Prostate gland (tissue), 2 donors: ENCODE results near the gene TMEM33.

ENCODE experiments used
- POLR2A ChIP-seq: fragments of 450-650 bp; IDR thresholded peaks from one replicate; pipeline ENCODE4 v1.6.1; 2016; ENCODE audit warnings: antibody characterized with exemption, mild to moderate bottlenecking
- POLR2AphosphoS5 ChIP-seq: sonication (generic); formaldehyde crosslinking; IDR thresholded peaks from one replicate; pipeline ENCODE4 v1.6.1; 2017; ENCODE audit warnings: antibody characterized with exemption
- TF ChIP-seq, protein P1 (sequence below), 4 experiments: fragments of 200-600 bp in 2 of 4; fragments of 450-650 bp in 2 of 4; sonication (generic) in 2 of 4; IDR thresholded peaks; 1 replicate in 3 of 4; 2 replicates in 1 of 4; pipeline ENCODE4 v1.5.1; 2016 to 2019; ENCODE audit warnings: antibody characterized with exemption in 4 of 4, mild to moderate bottlenecking in 2 of 4, moderate library complexity in 2 of 4

DNA sequence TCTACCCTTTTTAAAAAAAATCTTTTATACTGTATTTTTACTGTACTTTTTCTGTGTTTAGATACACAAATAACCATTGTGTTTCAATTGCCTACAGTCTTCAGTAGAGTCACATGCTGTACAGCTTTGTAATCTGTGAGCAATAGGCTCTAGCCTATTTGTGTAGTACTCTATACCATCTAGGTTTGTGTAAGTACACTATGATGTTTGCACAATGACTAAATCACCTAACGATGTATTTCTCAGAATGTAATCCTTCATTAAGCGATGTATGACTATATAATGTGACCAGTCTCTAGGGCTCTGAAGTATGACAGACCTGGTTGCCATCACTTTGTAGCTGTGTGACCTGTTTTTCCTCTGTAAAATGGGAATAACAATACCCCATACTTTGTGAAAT, 32.2 kb downstream of the TMEM33 start:
- TF ChIP-seq, protein P1, sequence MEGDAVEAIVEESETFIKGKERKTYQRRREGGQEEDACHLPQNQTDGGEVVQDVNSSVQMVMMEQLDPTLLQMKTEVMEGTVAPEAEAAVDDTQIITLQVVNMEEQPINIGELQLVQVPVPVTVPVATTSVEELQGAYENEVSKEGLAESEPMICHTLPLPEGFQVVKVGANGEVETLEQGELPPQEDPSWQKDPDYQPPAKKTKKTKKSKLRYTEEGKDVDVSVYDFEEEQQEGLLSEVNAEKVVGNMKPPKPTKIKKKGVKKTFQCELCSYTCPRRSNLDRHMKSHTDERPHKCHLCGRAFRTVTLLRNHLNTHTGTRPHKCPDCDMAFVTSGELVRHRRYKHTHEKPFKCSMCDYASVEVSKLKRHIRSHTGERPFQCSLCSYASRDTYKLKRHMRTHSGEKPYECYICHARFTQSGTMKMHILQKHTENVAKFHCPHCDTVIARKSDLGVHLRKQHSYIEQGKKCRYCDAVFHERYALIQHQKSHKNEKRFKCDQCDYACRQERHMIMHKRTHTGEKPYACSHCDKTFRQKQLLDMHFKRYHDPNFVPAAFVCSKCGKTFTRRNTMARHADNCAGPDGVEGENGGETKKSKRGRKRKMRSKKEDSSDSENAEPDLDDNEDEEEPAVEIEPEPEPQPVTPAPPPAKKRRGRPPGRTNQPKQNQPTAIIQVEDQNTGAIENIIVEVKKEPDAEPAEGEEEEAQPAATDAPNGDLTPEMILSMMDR (IDR thresholded peaks at IDR 0.05), result no peak
- TF ChIP-seq POLR2A (no peak), POLR2AphosphoS5 (no peak)
